Progenitor cell of endocrine pancreas (in vitro differentiated cells): ENCODE measurements around the gene SMAD6. TPM values are rescaled to one million over a fixed set of nuclear protein-coding genes. Genes with fewer than 3 reads are reported as not detected.

Source experiments
- DNase-seq: peaks from one replicate; pipeline ENCODE4 v3.0.0; 2021; ENCODE audit warnings: low spot score; ENCODE audit not compliant: unreplicated experiment
- H3K27ac Mint-ChIP-seq: 2 replicates; pipeline ENCODE4 v1.8.0; 2021; ENCODE audit warnings: mild to moderate bottlenecking, moderate library complexity, mixed read lengths
- H3K27me3 Mint-ChIP-seq: 2 replicates; pipeline ENCODE4 v1.8.0; 2021; ENCODE audit warnings: mixed read lengths
- H3K36me3 Mint-ChIP-seq: 2 replicates; pipeline ENCODE4 v1.8.0; 2022; ENCODE audit warnings: mixed read lengths; ENCODE audit not compliant: insufficient read depth
- H3K4me1 Mint-ChIP-seq: 2 replicates; pipeline ENCODE4 v1.8.0; 2021; ENCODE audit warnings: low read depth, mixed read lengths
- H3K4me3 Mint-ChIP-seq: 2 replicates; pipeline ENCODE4 v1.8.0; 2021; ENCODE audit warnings: low read depth, mild to moderate bottlenecking, moderate library complexity, mixed read lengths
- H3K9me3 Mint-ChIP-seq: 2 replicates; pipeline ENCODE4 v1.8.0; 2021; ENCODE audit warnings: low read depth, mixed read lengths
- CTCF ChIP-seq: fragments of 200-600 bp; sonication (generic); IDR thresholded peaks from one replicate; pipeline ENCODE4 v1.5.0; 2021; ENCODE audit warnings: antibody characterized with exemption, mild to moderate bottlenecking; ENCODE audit not compliant: unreplicated experiment
- total RNA-seq: library from RNA; stranded (reverse); gene quantifications from 2 replicates; pipeline ENCODE4 v1.2.1, GENCODE V29; 2021

The SMAD6 gene
- total RNA-seq, 1 donor from 2014 or later, result 38.9 TPM

- Mint-ChIP-seq H3K27ac (peak overlapping the region; percentile 10), H3K27me3 (no peaks in the 10 kb centered on the region), H3K4me3 (no peak overlapping the region), H3K9me3 (no peaks in the 10 kb centered on the region), H3K4me1 (peaks cover 7% of the 10 kb centered on the region), H3K36me3 (peaks cover 4% of the 10 kb centered on the region)
- no peak for DNase-seq
- TF ChIP-seq CTCF, result no peak
Observed at GRCh38 chr15:66783725-66784124, 81.7 kb downstream of the SMAD6 start.

GRCh38 chr15:66784174-66784573, 82.1 kb downstream of the SMAD6 start:
- H3K4me1 Mint-ChIP-seq, result peaks cover 9% of the 10 kb centered on the region

GRCh38 chr15:66785637-66786036, 83.6 kb downstream of the SMAD6 start:
- no peak for TF ChIP-seq CTCF
- Mint-ChIP-seq H3K9me3 (no peaks in the 10 kb centered on the region), H3K27me3 (no peaks in the 10 kb centered on the region), H3K4me1 (peaks cover 5% of the 10 kb centered on the region), H3K36me3 (peaks cover 4% of the 10 kb centered on the region), H3K4me3 (no peak overlapping the region), H3K27ac (no peak overlapping the region)
- DNase-seq, result no peak

More at GRCh38 chr15:66784174-66784573, 82.1 kb downstream of the SMAD6 start:
- Mint-ChIP-seq H3K9me3 (no peaks in the 10 kb centered on the region), H3K27me3 (no peaks in the 10 kb centered on the region), H3K4me3 (no peak overlapping the region), H3K36me3 (peaks cover 4% of the 10 kb centered on the region), H3K27ac (no peak overlapping the region)
- DNase-seq, result no peak
- TF ChIP-seq CTCF, result no peak

GRCh38 chr15:66786222-66786621, 84.2 kb downstream of the SMAD6 start:
- no peak overlapping the region for H3K4me3 Mint-ChIP-seq
- peaks cover 5% of the 10 kb centered on the region for H3K4me1 Mint-ChIP-seq
- no peaks in the 10 kb centered on the region for H3K9me3 Mint-ChIP-seq
- DNase-seq, result no peak
- no peaks in the 10 kb centered on the region for H3K27me3 Mint-ChIP-seq
- no peak for TF ChIP-seq CTCF
- H3K36me3 Mint-ChIP-seq, result peaks cover 4% of the 10 kb centered on the region
- H3K27ac Mint-ChIP-seq, result no peak overlapping the region

- TF ChIP-seq CTCF, result no peak
- peak overlapping the region; percentile 11 for H3K27ac Mint-ChIP-seq
- DNase-seq, result no peak
- H3K36me3 Mint-ChIP-seq, result peaks cover 4% of the 10 kb centered on the region
- H3K27me3 Mint-ChIP-seq, result no peaks in the 10 kb centered on the region
- peaks cover 5% of the 10 kb centered on the region for H3K4me1 Mint-ChIP-seq
- H3K4me3 Mint-ChIP-seq, result no peak overlapping the region
- no peaks in the 10 kb centered on the region for H3K9me3 Mint-ChIP-seq
Observed at GRCh38 chr15:66786708-66787488, 84.9 kb downstream of the SMAD6 start.
